H1 (cell line): ENCODE results near the gene CCDC93. TPM values are rescaled to one million over a fixed set of nuclear protein-coding genes. Genes with fewer than 3 reads are reported as not detected.

Experiments used
- CTCF ChIA-PET: fragments of 300-600 bp; sonication (Branson Sonifier 250); formaldehyde crosslinking; loops from one replicate; lab custom pipeline; 2021; ENCODE audit not compliant: partially characterized antibody; lab: Charles Lee
- POLR2A ChIA-PET: fragments of 300-600 bp; sonication (Branson Sonifier 250); formaldehyde crosslinking; loops from one replicate; lab custom pipeline; 2021; ENCODE audit warnings: inconsistent platforms; ENCODE audit not compliant: partially characterized antibody; lab: Charles Lee
- DNase-seq, 2 experiments: peaks; one replicate each; pipeline versions ENCODE4 v3.0.0 to v3.0.0-alpha.2; 2010 to 2022; ENCODE audit warnings: low spot score in 2 of 2, low read depth in 1 of 2, mixed read lengths in 1 of 2
- FAIRE-seq: peaks from 2 replicates; lab custom pipeline; 2011; peaks lifted over from hg19 to GRCh38; lab: Jason Lieb, UNC
- H2AFZ ChIP-seq: 2 replicates; pipeline ENCODE4 v1.8.1; 2012; ENCODE audit warnings: low read length, inconsistent platforms
- H2AK5ac ChIP-seq: 2 replicates; pipeline ENCODE4 v1.6.1; 2013; ENCODE audit warnings: low read depth, low read length
- H2BK120ac ChIP-seq: replicated peaks from 2 replicates; pipeline ENCODE3; 2013; ENCODE audit warnings: low read depth, low read length, inconsistent platforms
- H2BK12ac ChIP-seq: 2 replicates; pipeline ENCODE4 v1.6.1; 2013; ENCODE audit warnings: low read depth, low read length
- H2BK15ac ChIP-seq: 2 replicates; pipeline ENCODE4 v1.6.1; 2013; ENCODE audit warnings: low read length
- H2BK20ac ChIP-seq: 2 replicates; pipeline ENCODE4 v1.6.1; 2013; ENCODE audit warnings: low read length
- H2BK5ac ChIP-seq: 2 replicates; pipeline ENCODE4 v1.6.1; 2013; ENCODE audit warnings: low read depth, low read length
- H3K14ac ChIP-seq: 2 replicates; pipeline ENCODE4 v1.6.1; 2013; ENCODE audit warnings: inconsistent platforms; ENCODE audit not compliant: insufficient read length
- H3K18ac ChIP-seq: 2 replicates; pipeline ENCODE4 v1.6.1; 2013; ENCODE audit warnings: low read length; ENCODE audit errors: extremely low read depth
- H3K23ac ChIP-seq: 2 replicates; pipeline ENCODE4 v1.6.1; 2013; ENCODE audit warnings: inconsistent platforms; ENCODE audit not compliant: insufficient read length
- H3K23me2 ChIP-seq: 2 replicates; pipeline ENCODE4 v1.6.1; 2013; ENCODE audit warnings: low read depth, low read length
- H3K27ac ChIP-seq: 2 replicates; pipeline ENCODE4 v1.6.1; 2011; ENCODE audit warnings: low read depth, low read length, inconsistent platforms
- H3K27me3 ChIP-seq, 4 experiments: replicated peaks in 1 of 4; 1 replicate in 1 of 4; 2 replicates in 3 of 4; pipeline versions ENCODE4 v1.6.1 to v1.8.1; 2011 to 2013; ENCODE audit warnings: low read length in 3 of 4, mild to moderate bottlenecking in 3 of 4, inconsistent platforms in 2 of 4, mixed read lengths in 2 of 4, moderate library complexity in 1 of 4; ENCODE audit not compliant: control insufficient read depth in 3 of 4, insufficient read depth in 3 of 4; ENCODE audit errors: extremely low read depth in 1 of 4
- H3K36me3 ChIP-seq, 4 experiments: 2 replicates each; pipeline versions ENCODE4 v1.6.1 to v1.8.1; 2011 to 2013; ENCODE audit warnings: mild to moderate bottlenecking in 4 of 4, low read length in 3 of 4, moderate library complexity in 2 of 4, control low read depth in 1 of 4, inconsistent platforms in 1 of 4; ENCODE audit not compliant: insufficient read depth in 4 of 4, control insufficient read depth in 2 of 4
- H3K4ac ChIP-seq: replicated peaks from 2 replicates; pipeline ENCODE3; 2013; ENCODE audit warnings: low read length, low read depth, mixed read lengths, inconsistent platforms; ENCODE audit not compliant: insufficient read length
- H3K4me1 ChIP-seq, 4 experiments: replicated peaks in 1 of 4; 1 replicate in 1 of 4; 2 replicates in 3 of 4; pipeline versions ENCODE4 v1.6.1 to v1.8.1; 2011 to 2013; ENCODE audit warnings: low read length in 3 of 4, inconsistent platforms in 2 of 4, mixed read lengths in 1 of 4; ENCODE audit not compliant: insufficient read depth in 4 of 4, control insufficient read depth in 3 of 4
- H3K4me2 ChIP-seq, 2 experiments: 2 replicates each; pipeline versions ENCODE4 v1.6.1 to v1.8.1; 2011 to 2013; ENCODE audit warnings: low read depth in 2 of 2, low read length in 2 of 2, control low read depth in 1 of 2, inconsistent platforms in 1 of 2, mild to moderate bottlenecking in 1 of 2; ENCODE audit not compliant: insufficient read depth in 1 of 2
- H3K4me3 ChIP-seq, 4 experiments: fragments of 200-600, 300-600 bp in 1 of 4; sonication (generic), shearing (Covaris generic), sonication (Bioruptor Twin) in 1 of 4; 2 replicates each; pipeline versions ENCODE4 v1.5.1 to v1.8.1; 2011 to 2016; ENCODE audit warnings: low read length in 4 of 4, low read depth in 3 of 4, control low read depth in 2 of 4, inconsistent platforms in 2 of 4, mild to moderate bottlenecking in 2 of 4, mixed read lengths in 1 of 4, moderate library complexity in 1 of 4; ENCODE audit not compliant: insufficient read depth in 2 of 4; ENCODE audit errors: extremely low read depth in 1 of 4
- H3K56ac ChIP-seq: replicated peaks from 2 replicates; pipeline ENCODE3; 2013; ENCODE audit warnings: low read depth, mild to moderate bottlenecking, mixed read lengths, low read length, inconsistent platforms; ENCODE audit not compliant: insufficient read length
- H3K79me1 ChIP-seq: 2 replicates; pipeline ENCODE4 v1.6.1; 2013; ENCODE audit warnings: low read depth, low read length, control low read depth
- H3K79me2 ChIP-seq, 2 experiments: 2 replicates each; pipeline versions ENCODE4 v1.6.1 to v1.8.1; 2012 to 2013; ENCODE audit warnings: low read length in 2 of 2, mild to moderate bottlenecking in 2 of 2, inconsistent platforms in 1 of 2; ENCODE audit not compliant: insufficient read depth in 2 of 2, control insufficient read depth in 1 of 2
- H3K9ac ChIP-seq, 4 experiments: replicated peaks in 1 of 4; 1 replicate in 1 of 4; 2 replicates in 3 of 4; pipeline versions ENCODE4 v1.6.1 to v1.8.1; 2011 to 2013; ENCODE audit warnings: low read depth in 3 of 4, low read length in 3 of 4, control low read depth in 2 of 4, mild to moderate bottlenecking in 2 of 4, moderate library complexity in 2 of 4, inconsistent platforms in 1 of 4; ENCODE audit errors: extremely low read depth in 1 of 4
- H3K9me3 ChIP-seq, 2 experiments: 2 replicates each; pipeline versions ENCODE4 v1.6.1 to v1.8.1; 2012 to 2013; ENCODE audit warnings: mild to moderate bottlenecking in 2 of 2, moderate library complexity in 2 of 2, control low read depth in 1 of 2, inconsistent platforms in 1 of 2, low read depth in 1 of 2, low read length in 1 of 2, mixed read lengths in 1 of 2; ENCODE audit not compliant: insufficient read depth in 2 of 2
- H4K20me1 ChIP-seq, 2 experiments: replicated peaks in 1 of 2; 2 replicates each; pipeline versions ENCODE3 to v1.8.1; 2011 to 2013; ENCODE audit warnings: inconsistent platforms in 2 of 2, low read length in 2 of 2, mild to moderate bottlenecking in 1 of 2; ENCODE audit not compliant: insufficient read depth in 2 of 2, control insufficient read depth in 1 of 2
- H4K5ac ChIP-seq: 2 replicates; pipeline ENCODE4 v1.6.1; 2013; ENCODE audit warnings: low read length, low read depth, mixed read lengths, inconsistent platforms; ENCODE audit not compliant: insufficient read length
- H4K8ac ChIP-seq: 2 replicates; pipeline ENCODE4 v1.8.0; 2013; ENCODE audit warnings: mild to moderate bottlenecking, moderate library complexity, low read length, inconsistent platforms; ENCODE audit not compliant: insufficient read depth; ENCODE audit errors: extremely low read depth
- H4K91ac ChIP-seq: replicated peaks from 2 replicates; pipeline ENCODE3; 2013; ENCODE audit warnings: low read length, mixed read lengths, inconsistent platforms; ENCODE audit not compliant: insufficient read length
- CEBPB ChIP-seq: IDR thresholded peaks from 2 replicates; pipeline ENCODE4 v1.6.1; 2012; ENCODE audit warnings: low read depth, low read length
- CREB1 ChIP-seq: IDR thresholded peaks from 2 replicates; pipeline ENCODE4 v1.6.1; 2012; ENCODE audit warnings: inconsistent platforms
- FOSL1 ChIP-seq: IDR thresholded peaks from 2 replicates; pipeline ENCODE4 v1.6.1; 2011; ENCODE audit warnings: mild to moderate bottlenecking, low read depth, low read length, moderate library complexity; ENCODE audit not compliant: insufficient read depth
- KDM5A ChIP-seq: fragments of 200-600 bp; IDR thresholded peaks from 2 replicates; pipeline ENCODE4 v1.7.1; 2012; ENCODE audit warnings: mild to moderate bottlenecking, low read length, inconsistent platforms, mixed read lengths
- NRF1 ChIP-seq: IDR thresholded peaks from 2 replicates; pipeline ENCODE4 v1.6.1; 2011; ENCODE audit warnings: mild to moderate bottlenecking, low read depth, low read length, improper control_type of control experiment
- SIN3A ChIP-seq, 2 experiments: IDR thresholded peaks in 1 of 2; conservative IDR thresholded peaks in 1 of 2; 2 replicates each; pipeline ENCODE4 v1.6.1; 2011 to 2012; ENCODE audit warnings: low read length in 2 of 2, improper control_type of control experiment in 1 of 2, low read depth in 1 of 2, mild to moderate bottlenecking in 1 of 2
- SUZ12 ChIP-seq: fragments of 200-600 bp; sonication (generic); IDR thresholded peaks from 2 replicates; pipeline ENCODE4 v1.6.1; 2012; ENCODE audit warnings: mild to moderate bottlenecking, inconsistent platforms, low read length, moderate library complexity, mixed read lengths
- TCF12 ChIP-seq: IDR thresholded peaks from 2 replicates; pipeline ENCODE4 v1.6.1; 2011; ENCODE audit warnings: low read depth, mild to moderate bottlenecking, low read length
- YY1 ChIP-seq: IDR thresholded peaks from 2 replicates; pipeline ENCODE4 v1.6.1; 2011; ENCODE audit warnings: low read depth, mild to moderate bottlenecking, low read length
- ZNF274 ChIP-seq: IDR thresholded peaks from 2 replicates; pipeline ENCODE4 v1.7.0; 2012; ENCODE audit warnings: low read length, borderline replicate concordance; ENCODE audit errors: extremely low read depth
- WGBS, 2 experiments: shearing (Covaris generic) in 1 of 2; methylation state at CpG; one replicate each; pipeline versions ENCODE4 v1.1.6 to v1.1.7; 2013 to 2015; ENCODE audit warnings: low lambda C conversion rate in 2 of 2, mixed read lengths in 2 of 2, inconsistent platforms in 1 of 2, low coverage in 1 of 2, missing lambda C conversion rate in 1 of 2; ENCODE audit not compliant: insufficient replicate concordance in 2 of 2, insufficient coverage in 1 of 2, insufficient read length in 1 of 2; ENCODE audit errors: extremely low coverage in 1 of 2, missing lambda C conversion rate in 1 of 2; 5-methylcytosine and 5-hydroxymethylcytosine counted together
- polyA plus RNA-seq, 7 experiments: library from polyadenylated mRNA; depleted of rRNA in 3 of 7; stranded (reverse) in 5 of 7; unstranded in 2 of 7; fragments of >200 nt in 5 of 7; fragments of 200-250 nt in 2 of 7; gene quantifications; 1 replicate in 5 of 7; 2 replicates in 1 of 7; 4 replicates in 1 of 7; pipeline versions ENCODE4 v1.2.1 to v1.2.3, GENCODE V29; 2011 to 2013; ENCODE audit warnings: missing spikeins in 2 of 7, mixed read lengths in 2 of 7
- total RNA-seq: library from RNA; stranded (reverse); fragmentation: NEBNext Ultra II Directional; extraction: Animal tissue kit (Norgen Biotek cat#: 25700); gene quantifications from 2 replicates; pipeline ENCODE4 v1.2.1, GENCODE V29; 2021
- TF ChIP-seq, protein P1 (sequence below): IDR thresholded peaks from 2 replicates; pipeline ENCODE4 v1.6.1; 2012; ENCODE audit warnings: low read length, inconsistent platforms
- TF ChIP-seq, protein P2 (sequence below): IDR thresholded peaks from 2 replicates; pipeline ENCODE4 v1.6.1; 2012; ENCODE audit warnings: inconsistent platforms

Gene CCDC93
- total and polyA plus RNA-seq, 2 of the 8 experiments (the other 6 are each of a cell fraction or from before 2014, with no cell fraction given): 5.5 to 18.0 TPM

DNA sequence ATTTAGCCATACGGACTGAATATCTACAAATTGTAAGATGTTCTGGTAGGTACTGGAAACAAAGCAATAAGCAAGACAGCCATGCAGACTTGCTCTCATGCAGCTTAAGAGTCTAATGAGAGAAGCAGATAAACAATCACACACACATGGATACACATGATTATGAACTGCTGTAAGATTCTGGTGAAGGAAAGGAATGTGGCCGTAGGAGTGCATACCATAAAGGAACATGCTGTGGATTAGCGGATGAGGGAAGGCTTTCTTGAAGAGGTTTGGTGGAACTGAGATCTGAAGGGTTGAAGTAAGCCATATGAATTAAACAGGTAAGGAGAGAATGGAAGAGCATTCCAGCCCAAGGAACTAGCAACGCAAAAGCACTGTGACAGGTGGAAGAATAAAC lies 13.8 kb downstream of the CCDC93 start:
- H3K56ac ChIP-seq: no peak overlapping the region
- H3K79me2 ChIP-seq: no peaks in the 10 kb centered on the region
- no peak overlapping the region for H2BK15ac ChIP-seq
- 85% methylated on average over 4 of the region's 4 CpGs; no CpG with 5 or more reads in 1 of the 2 experiments for WGBS, 2 experiments
- H4K91ac ChIP-seq: no peak overlapping the region
- H2AK5ac ChIP-seq: no peak overlapping the region
- H3K23me2 ChIP-seq: no peaks in the 10 kb centered on the region
- no peak overlapping the region for H2AFZ ChIP-seq
- DNase-seq (no peak), FAIRE-seq (no peak)
- no peak overlapping the region for H3K23ac ChIP-seq
- CTCF ChIA-PET: interaction anchor here (0.7 to 4.0 kb wide), 6 partner anchors 11 to 185 kb away, joined by 3 to 19 read pairs (median 3); partner anchors contain the start of gene DDX18
- H4K20me1 ChIP-seq: peaks cover 2 to 6% of the 10 kb centered on the region in 2 experiments
- H3K4me2 ChIP-seq: no peak overlapping the region
- no peak overlapping the region for H4K8ac ChIP-seq
- H2BK20ac ChIP-seq: no peak overlapping the region
- H2BK5ac ChIP-seq: no peak overlapping the region
- peak overlapping the region in 1 of 4 experiments; percentile 8; a peak in 1 of 7 replicates for H3K9ac ChIP-seq
- H3K9me3 ChIP-seq: no peaks in the 10 kb centered on the region
- H3K36me3 ChIP-seq: peaks cover 2 to 34% (median 24%) of the 10 kb centered on the region in 4 experiments; a peak in 7 of 8 replicates
- no peak overlapping the region for H3K4me3 ChIP-seq
- H3K27me3 ChIP-seq: no peaks in the 10 kb centered on the region
- H3K79me1 ChIP-seq: no peaks in the 10 kb centered on the region
- H3K14ac ChIP-seq: no peak overlapping the region
- 0 out of 7 replicates have a peak, but pooled peaks cover 0 to 2% (median 0%) of the 10 kb centered on the region in 4 experiments for H3K4me1 ChIP-seq
- POLR2A ChIA-PET: interaction anchor here (1.1 kb wide), 1 partner anchor 11 kb away, joined by 3 read pairs; no protein-coding TSS in a partner anchor
- no peak overlapping the region for H3K27ac ChIP-seq
- H4K5ac ChIP-seq: no peak overlapping the region
- no peak overlapping the region for H3K4ac ChIP-seq
- H2BK120ac ChIP-seq: no peak overlapping the region
- H2BK12ac ChIP-seq: no peak overlapping the region
- no peak overlapping the region for H3K18ac ChIP-seq
- TF ChIP-seq TCF12: no peak
- TF ChIP-seq, protein P1, sequence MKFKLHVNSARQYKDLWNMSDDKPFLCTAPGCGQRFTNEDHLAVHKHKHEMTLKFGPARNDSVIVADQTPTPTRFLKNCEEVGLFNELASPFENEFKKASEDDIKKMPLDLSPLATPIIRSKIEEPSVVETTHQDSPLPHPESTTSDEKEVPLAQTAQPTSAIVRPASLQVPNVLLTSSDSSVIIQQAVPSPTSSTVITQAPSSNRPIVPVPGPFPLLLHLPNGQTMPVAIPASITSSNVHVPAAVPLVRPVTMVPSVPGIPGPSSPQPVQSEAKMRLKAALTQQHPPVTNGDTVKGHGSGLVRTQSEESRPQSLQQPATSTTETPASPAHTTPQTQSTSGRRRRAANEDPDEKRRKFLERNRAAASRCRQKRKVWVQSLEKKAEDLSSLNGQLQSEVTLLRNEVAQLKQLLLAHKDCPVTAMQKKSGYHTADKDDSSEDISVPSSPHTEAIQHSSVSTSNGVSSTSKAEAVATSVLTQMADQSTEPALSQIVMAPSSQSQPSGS: no peak
- no peak for TF ChIP-seq FOSL1
- no peak for TF ChIP-seq KDM5A
- no peak for TF ChIP-seq CREB1
- TF ChIP-seq SUZ12: no peak
- TF ChIP-seq, protein P2, sequence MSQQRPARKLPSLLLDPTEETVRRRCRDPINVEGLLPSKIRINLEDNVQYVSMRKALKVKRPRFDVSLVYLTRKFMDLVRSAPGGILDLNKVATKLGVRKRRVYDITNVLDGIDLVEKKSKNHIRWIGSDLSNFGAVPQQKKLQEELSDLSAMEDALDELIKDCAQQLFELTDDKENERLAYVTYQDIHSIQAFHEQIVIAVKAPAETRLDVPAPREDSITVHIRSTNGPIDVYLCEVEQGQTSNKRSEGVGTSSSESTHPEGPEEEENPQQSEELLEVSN: no peak
- TF ChIP-seq NRF1: no peak
- no peak for TF ChIP-seq ZNF274
- TF ChIP-seq CEBPB: no peak
- TF ChIP-seq SIN3A (conservative IDR thresholded peaks at IDR 0.05 in 1 of 2, IDR thresholded peaks at IDR 0.05 in 1 of 2; ENCODE audit: low read depth in 1 of 2, low read length in 2 of 2): no peak
- no peak for TF ChIP-seq YY1
